Endothelial cell (in vitro differentiated cells): ENCODE data around the gene KRT5. TPM values are rescaled to one million over a fixed set of nuclear protein-coding genes. Genes with fewer than 3 reads are reported as not detected.
A peak's percentile ranks its signal among the peaks of the same experiment; 100 is the strongest.

Experiments used
- DNase-seq: peaks from one replicate; pipeline ENCODE4 v3.0.0; 2021; ENCODE audit warnings: low spot score
- H3K27ac Mint-ChIP-seq: one replicate; pipeline ENCODE4 v1.8.0; 2021; ENCODE audit warnings: mixed read lengths, inconsistent platforms; ENCODE audit not compliant: unreplicated experiment
- H3K27me3 Mint-ChIP-seq: one replicate; pipeline ENCODE4 v1.8.0; 2021; ENCODE audit warnings: mild to moderate bottlenecking, moderate library complexity, mixed read lengths, inconsistent platforms; ENCODE audit not compliant: unreplicated experiment
- H3K36me3 Mint-ChIP-seq: one replicate; pipeline ENCODE4 v1.8.0; 2021; ENCODE audit warnings: mild to moderate bottlenecking, low read depth, mixed read lengths, inconsistent platforms; ENCODE audit not compliant: unreplicated experiment
- H3K4me1 Mint-ChIP-seq: one replicate; pipeline ENCODE4 v1.8.0; 2021; ENCODE audit warnings: mild to moderate bottlenecking, mixed read lengths, inconsistent platforms; ENCODE audit not compliant: unreplicated experiment
- H3K4me3 Mint-ChIP-seq: one replicate; pipeline ENCODE4 v1.8.0; 2021; ENCODE audit warnings: mild to moderate bottlenecking, mixed read lengths, inconsistent platforms; ENCODE audit not compliant: unreplicated experiment
- H3K9me3 Mint-ChIP-seq: one replicate; pipeline ENCODE4 v1.8.0; 2021; ENCODE audit warnings: mixed read lengths, inconsistent platforms; ENCODE audit not compliant: unreplicated experiment
- CTCF ChIP-seq: fragments of 200-600 bp; sonication (generic); IDR thresholded peaks from one replicate; pipeline ENCODE4 v1.5.0; 2021; ENCODE audit warnings: antibody characterized with exemption; ENCODE audit not compliant: unreplicated experiment
- total RNA-seq: library from RNA; stranded (reverse); fragmentation: NEBNext Ultra II Directional; extraction: Animal tissue kit (Norgen Biotek cat#: 25700); gene quantifications from one replicate; pipeline ENCODE4 v1.2.1, GENCODE V29; 2021; ENCODE audit not compliant: unreplicated experiment

The KRT5 gene
- total RNA-seq, 1 donor from 2014 or later, result not detected

GRCh38 chr12:52515319-52515646 lies 4.9 kb downstream of the KRT5 start:
- no peaks in the 10 kb centered on the region for H3K27me3 Mint-ChIP-seq
- no peaks in the 10 kb centered on the region for H3K9me3 Mint-ChIP-seq
- no peaks in the 10 kb centered on the region for H3K4me1 Mint-ChIP-seq
- H3K36me3 Mint-ChIP-seq, result no peaks in the 10 kb centered on the region
- H3K27ac Mint-ChIP-seq, result no peak overlapping the region
- H3K4me3 Mint-ChIP-seq, result no peak overlapping the region
- no peak for TF ChIP-seq CTCF
- DNase-seq, result no peak

- H3K27ac Mint-ChIP-seq, result no peak overlapping the region
- no peaks in the 10 kb centered on the region for H3K36me3 Mint-ChIP-seq
- no peaks in the 10 kb centered on the region for H3K4me1 Mint-ChIP-seq
- H3K4me3 Mint-ChIP-seq, result no peak overlapping the region
- no peaks in the 10 kb centered on the region for H3K9me3 Mint-ChIP-seq
- no peaks in the 10 kb centered on the region for H3K27me3 Mint-ChIP-seq
- no peak for TF ChIP-seq CTCF
- no peak for DNase-seq
Measured at GRCh38 chr12:52514471-52515318, 5.5 kb downstream of the KRT5 start.

GRCh38 chr12:52513736-52514135 lies 6.5 kb downstream of the KRT5 start:
- Mint-ChIP-seq H3K27me3 (no peaks in the 10 kb centered on the region), H3K36me3 (no peaks in the 10 kb centered on the region), H3K4me1 (no peaks in the 10 kb centered on the region), H3K4me3 (no peak overlapping the region), H3K9me3 (no peaks in the 10 kb centered on the region), H3K27ac (no peak overlapping the region)
- DNase-seq, result no peak
- TF ChIP-seq CTCF, result no peak

GRCh38 chr12:52508211-52508610 lies 12.0 kb downstream of the KRT5 start:
- no peak for TF ChIP-seq CTCF
- no peak overlapping the region for H3K4me3 Mint-ChIP-seq
- no peak overlapping the region for H3K27ac Mint-ChIP-seq
- no peaks in the 10 kb centered on the region for H3K36me3 Mint-ChIP-seq
- H3K4me1 Mint-ChIP-seq, result no peaks in the 10 kb centered on the region
- no peak for DNase-seq
- no peaks in the 10 kb centered on the region for H3K9me3 Mint-ChIP-seq
- H3K27me3 Mint-ChIP-seq, result no peaks in the 10 kb centered on the region

- Mint-ChIP-seq H3K9me3 (no peaks in the 10 kb centered on the region), H3K4me3 (no peak overlapping the region), H3K27ac (no peak overlapping the region), H3K36me3 (no peaks in the 10 kb centered on the region), H3K4me1 (no peaks in the 10 kb centered on the region), H3K27me3 (no peaks in the 10 kb centered on the region)
- TF ChIP-seq CTCF, result peak; percentile 63
- DNase-seq, result no peak
Measured at GRCh38 chr12:52506858-52507715, 13.1 kb downstream of the KRT5 start.
